HK-2 (cell line): ENCODE data around the gene AVL9.
"Not testable (repeated sequence)": the region's sequence is repeated elsewhere in the genome, so short reads cannot be mapped to it uniquely, and the experiment has no call there.

Experiments used
- DNase-seq: peaks from one replicate; pipeline ENCODE4 v3.0.0-alpha.2; 2018; ENCODE audit not compliant: unreplicated experiment

AVL9 gene

GRCh38 chr7:32496052-32496813 is 944 bp downstream of the AVL9 start:
- no peak for DNase-seq

GRCh38 chr7:32499755-32500154 is 4.5 kb downstream of the AVL9 start:
- not testable (repeated sequence) for DNase-seq

GRCh38 chr7:32500216-32500615 is 4.9 kb downstream of the AVL9 start:
- DNase-seq, result not testable (repeated sequence)

GRCh38 chr7:32500922-32501341 is 5.6 kb downstream of the AVL9 start:
- no peak for DNase-seq

- DNase-seq, result no peak
Observed at GRCh38 chr7:32501522-32501921, 6.2 kb downstream of the AVL9 start.

- DNase-seq, result no peak
Observed at GRCh38 chr7:32502728-32503127, 7.4 kb downstream of the AVL9 start.

- DNase-seq, result peak; percentile 26
Observed at GRCh38 chr7:32506266-32507054, 11.2 kb downstream of the AVL9 start.

- DNase-seq, result no peak
Observed at GRCh38 chr7:32507414-32507813, 12.1 kb downstream of the AVL9 start.

- DNase-seq, result no peak
Observed at GRCh38 chr7:32511791-32512190, 16.5 kb downstream of the AVL9 start.

GRCh38 chr7:32513210-32513609 is 17.9 kb downstream of the AVL9 start:
- no peak for DNase-seq

- DNase-seq, result no peak
Observed at GRCh38 chr7:32515890-32516550, 20.7 kb downstream of the AVL9 start.

GRCh38 chr7:32516551-32517100 is 21.3 kb downstream of the AVL9 start:
- DNase-seq, result no peak

GRCh38 chr7:32518534-32519140 is 23.3 kb downstream of the AVL9 start:
- DNase-seq, result no peak

- DNase-seq, result no peak
Observed at GRCh38 chr7:32519763-32520162, 24.5 kb downstream of the AVL9 start.

- no peak for DNase-seq
Observed at GRCh38 chr7:32522746-32523530, 27.6 kb downstream of the AVL9 start.

GRCh38 chr7:32524631-32525030 is 29.3 kb downstream of the AVL9 start:
- no peak for DNase-seq

- no peak for DNase-seq
Observed at GRCh38 chr7:32525839-32526238, 30.6 kb downstream of the AVL9 start.

- DNase-seq, result no peak
Observed at GRCh38 chr7:32531402-32531801, 36.1 kb downstream of the AVL9 start.

- DNase-seq, result no peak
Observed at GRCh38 chr7:32532086-32532485, 36.8 kb downstream of the AVL9 start.

GRCh38 chr7:32532716-32533115 is 37.4 kb downstream of the AVL9 start:
- DNase-seq, result peak; percentile 18
